ENCODE measurements around the gene RPL41. TPM values are rescaled to one million over a fixed set of nuclear protein-coding genes. Genes with fewer than 3 reads are reported as not detected.
"Not testable (repeated sequence)": the region's sequence is repeated elsewhere in the genome, so short reads cannot be mapped to it uniquely, and the experiment has no call there.

The RPL41 gene
- total RNA-seq, 1 donor from 2014 or later, result 1,399 TPM

- no peak for FAIRE-seq
- no peak for DNase-seq (ENCODE audit: low spot score in 2 of 2)
These were observed 13.8 kb upstream of the RPL41 start for GRCh38 chr12:56102683-56103065.

- FAIRE-seq, result no peak
These were observed 13.2 kb upstream of the RPL41 start for GRCh38 chr12:56103066-56103711.

GRCh38 chr12:56103823-56104108 is 12.7 kb upstream of the RPL41 start:
- FAIRE-seq (no peak), DNase-seq (ENCODE audit: low spot score in 2 of 2) (no peak)

More at GRCh38 chr12:56103066-56103711, 13.2 kb upstream of the RPL41 start:
- DNase-seq (ENCODE audit: low spot score in 2 of 2), result no peak

DNA sequence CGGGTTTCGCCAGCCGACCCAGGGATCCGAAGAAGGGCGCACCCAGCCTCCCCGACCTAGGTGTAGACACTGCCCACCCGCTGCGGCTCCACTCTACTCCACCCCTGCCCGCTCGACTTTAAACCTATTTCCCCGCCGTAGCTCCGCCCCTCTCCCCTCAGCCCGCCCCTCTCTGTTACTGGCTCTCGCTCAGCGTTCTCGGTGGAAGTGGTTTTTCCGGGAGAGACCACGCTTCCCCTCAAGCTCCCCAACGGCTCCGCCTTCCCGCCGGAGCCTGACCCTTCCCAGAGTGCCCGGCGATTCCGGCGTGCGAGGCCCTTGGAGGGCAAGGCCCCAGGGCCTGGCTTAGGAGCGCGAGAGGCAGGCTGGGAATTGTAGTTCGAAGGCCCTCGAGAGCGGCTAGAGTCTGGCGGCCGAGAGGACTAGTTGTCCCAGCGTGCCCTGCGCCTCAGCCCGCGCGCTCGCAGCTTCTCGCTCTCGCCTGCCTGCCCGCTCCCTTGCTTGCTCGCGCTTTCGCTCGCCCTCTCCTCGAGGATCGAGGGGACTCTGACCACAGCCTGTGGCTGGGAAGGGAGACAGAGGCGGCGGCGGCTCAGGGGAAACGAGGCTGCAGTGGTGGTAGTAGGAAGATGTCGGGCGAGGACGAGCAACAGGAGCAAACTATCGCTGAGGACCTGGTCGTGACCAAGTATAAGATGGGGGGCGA is 12.2 kb upstream of the RPL41 start, which contains the start of gene PA2G4:
PA2G4 (plus strand) TSS at position 451 of the 706 bp plus-strand sequence; CDS start at position 630, 179 bp downstream.
- DNase-seq (ENCODE audit: low spot score in 2 of 2) (peak; percentile 85 to 96), FAIRE-seq (no peak)

- DNase-seq (ENCODE audit: low spot score in 2 of 2) (no peak), FAIRE-seq (no peak)
These were observed 11.4 kb upstream of the RPL41 start for GRCh38 chr12:56104815-56105608.

- FAIRE-seq (no peak), DNase-seq (ENCODE audit: low spot score in 2 of 2) (no peak)
These were observed 10.9 kb upstream of the RPL41 start for GRCh38 chr12:56105609-56105902.

DNA sequence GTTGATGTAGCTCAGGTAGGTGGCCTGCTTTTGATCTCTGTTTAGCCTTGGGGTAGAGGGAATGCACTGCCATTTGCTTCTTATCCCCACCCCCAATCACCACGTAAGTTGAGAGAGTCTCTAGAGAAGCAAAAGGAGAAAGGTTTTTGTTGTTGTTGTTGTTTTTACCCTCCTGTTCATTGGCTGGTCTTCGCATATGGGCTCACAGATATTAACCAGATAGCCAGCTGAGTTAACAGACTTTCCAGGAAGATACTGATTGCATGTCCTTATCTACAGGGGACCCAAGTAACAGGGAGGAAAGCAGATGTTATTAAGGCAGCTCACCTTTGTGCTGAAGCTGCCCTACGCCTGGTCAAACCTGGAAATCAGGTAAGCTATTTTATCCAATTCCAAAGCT is 9.2 kb upstream of the RPL41 start:
- DNase-seq (ENCODE audit: low spot score in 2 of 2) (no peak), FAIRE-seq (no peak)

DNA sequence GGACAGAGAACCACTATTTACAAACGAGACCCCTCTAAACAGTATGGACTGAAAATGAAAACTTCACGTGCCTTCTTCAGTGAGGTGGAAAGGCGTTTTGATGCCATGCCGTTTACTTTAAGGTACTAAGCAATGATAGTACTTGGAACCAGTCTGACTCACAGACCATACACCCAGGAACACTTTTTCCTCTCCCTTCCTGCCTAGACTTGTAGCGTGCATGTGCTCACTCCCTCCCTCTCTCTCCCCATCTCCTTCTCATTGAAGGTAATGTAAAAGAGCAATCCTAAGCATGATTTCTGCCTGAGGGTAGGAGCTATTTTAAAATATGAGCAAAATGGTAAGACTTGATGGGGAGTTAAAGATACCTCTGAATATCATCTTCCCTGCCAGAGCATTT is 5.9 kb upstream of the RPL41 start:
- FAIRE-seq (no peak), DNase-seq (ENCODE audit: low spot score in 2 of 2) (no peak)

DNA sequence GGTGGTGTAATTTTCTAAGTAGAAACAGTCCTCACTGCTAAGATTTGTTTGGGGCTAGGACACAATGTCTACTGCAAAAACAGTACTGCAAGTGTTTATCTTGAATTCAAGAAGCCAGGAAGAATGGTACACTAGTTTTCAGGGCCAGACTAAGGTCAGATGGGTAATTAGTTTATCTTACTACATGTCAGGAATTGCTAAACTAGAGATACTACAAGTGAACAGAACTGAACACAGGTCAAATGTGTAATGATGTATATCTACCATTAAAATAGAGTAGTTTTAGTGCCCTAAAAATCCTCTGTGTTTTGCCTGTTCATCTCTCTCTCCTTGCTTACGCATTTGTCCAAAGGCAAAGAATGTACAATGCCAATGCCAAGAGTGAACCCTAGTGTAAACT is 2.3 kb upstream of the RPL41 start:
- no peak for FAIRE-seq
- no peak for DNase-seq (ENCODE audit: low spot score in 2 of 2)

DNA sequence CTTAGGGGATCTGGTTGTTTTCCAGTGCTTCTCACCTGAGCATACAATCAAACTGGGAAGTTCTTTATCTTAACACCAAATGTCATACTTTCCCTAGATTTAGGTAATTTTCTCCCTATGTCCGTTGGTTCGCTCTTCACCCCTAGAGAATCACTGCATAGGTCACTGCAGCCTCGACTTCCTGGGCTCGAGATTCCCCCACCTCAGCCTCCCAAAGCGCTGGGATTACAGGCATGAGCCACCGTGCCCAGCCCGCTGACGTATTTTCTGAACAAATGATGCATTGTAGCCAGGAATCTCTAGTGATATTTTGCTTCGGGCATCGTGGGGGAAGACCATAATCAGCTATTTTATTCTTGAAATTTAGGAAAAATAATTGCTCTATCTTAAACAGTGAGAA is 1.1 kb upstream of the RPL41 start:
- DNase-seq (ENCODE audit: low spot score in 2 of 2) (no peak), FAIRE-seq (no peak)

DNA sequence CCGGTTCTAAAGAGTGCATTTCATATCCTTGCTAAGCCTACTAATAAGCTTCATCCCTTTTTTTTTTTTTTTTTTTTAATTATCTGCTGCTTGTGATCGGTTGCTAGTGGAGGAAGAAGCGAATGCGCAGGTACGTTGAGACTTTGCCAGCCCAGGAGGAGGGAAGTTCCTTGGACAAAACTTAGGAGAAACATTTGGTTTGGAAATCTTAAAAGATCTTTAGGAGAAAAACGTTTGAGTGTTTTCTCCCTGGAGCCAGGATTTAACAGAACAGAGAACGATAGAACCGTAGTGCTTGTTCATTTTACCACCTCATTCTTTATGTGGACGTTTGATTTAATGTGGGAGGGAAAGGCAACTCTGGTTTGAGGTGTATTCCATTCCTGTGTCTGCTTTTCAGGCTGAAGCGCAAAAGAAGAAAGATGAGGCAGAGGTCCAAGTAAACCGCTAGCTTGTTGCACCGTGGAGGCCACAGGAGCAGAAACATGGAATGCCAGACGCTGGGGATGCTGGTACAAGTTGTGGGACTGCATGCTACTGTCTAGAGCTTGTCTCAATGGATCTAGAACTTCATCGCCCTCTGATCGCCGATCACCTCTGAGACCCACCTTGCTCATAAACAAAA is 761 bp downstream of the RPL41 start:
- FAIRE-seq; DNase-seq (ENCODE audit: low spot score in 2 of 2): not testable (repeated sequence)

GRCh38 chr12:56117778-56118687 is 1.6 kb downstream of the RPL41 start, which contains the start of gene ZC3H10:
TSS of gene ZC3H10 (plus strand) at chr12:56118266. CDS start at chr12:56120563, 2,297 bp downstream.
- FAIRE-seq, result no peak
- peak; percentile 93 for DNase-seq (ENCODE audit: low spot score in 2 of 2)

GRCh38 chr12:56118688-56119357 is 2.4 kb downstream of the RPL41 start:
- no peak for FAIRE-seq

GRCh38 chr12:56119361-56119796 is 2.9 kb downstream of the RPL41 start:
- FAIRE-seq (no peak), DNase-seq (ENCODE audit: low spot score in 2 of 2) (peak; percentile 66 to 80)

More at GRCh38 chr12:56118688-56119357, 2.4 kb downstream of the RPL41 start:
- no peak for DNase-seq (ENCODE audit: low spot score in 2 of 2)

GRCh38 chr12:56120158-56120846 is 3.9 kb downstream of the RPL41 start:
- DNase-seq (ENCODE audit: low spot score in 2 of 2) (no peak), FAIRE-seq (no peak)

DNA sequence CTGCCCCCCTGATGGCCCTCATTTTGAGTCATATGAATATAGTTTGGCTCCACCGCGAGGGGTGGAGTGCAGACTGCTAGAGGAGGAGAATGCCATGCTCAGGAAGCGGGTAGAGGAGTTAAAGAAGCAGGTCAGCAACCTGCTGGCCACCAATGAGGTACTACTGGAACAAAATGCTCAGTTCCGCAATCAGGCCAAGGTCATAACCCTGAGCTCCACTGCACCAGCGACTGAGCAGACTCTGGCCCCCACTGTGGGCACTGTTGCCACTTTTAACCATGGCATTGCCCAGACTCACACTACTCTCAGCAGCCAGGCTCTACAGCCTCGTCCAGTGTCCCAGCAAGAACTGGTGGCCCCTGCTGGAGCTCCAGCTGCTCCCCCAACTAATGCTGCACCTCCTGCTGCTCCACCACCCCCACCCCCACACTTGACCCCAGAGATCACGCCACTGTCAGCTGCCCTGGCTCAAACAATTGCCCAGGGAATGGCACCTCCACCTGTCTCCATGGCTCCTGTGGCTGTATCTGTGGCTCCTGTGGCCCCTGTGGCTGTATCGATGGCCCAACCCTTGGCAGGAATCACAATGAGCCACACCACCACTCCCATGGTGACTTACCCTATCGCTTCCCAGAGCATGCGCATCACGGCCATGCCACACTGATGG is 4.9 kb downstream of the RPL41 start:
- FAIRE-seq (no peak), DNase-seq (ENCODE audit: low spot score in 2 of 2) (no peak)

GRCh38 chr12:56122637-56123036 is 6.2 kb downstream of the RPL41 start:
- DNase-seq (ENCODE audit: low spot score in 2 of 2), result no peak

GRCh38 chr12:56124133-56124532 is 7.7 kb downstream of the RPL41 start:
- DNase-seq (ENCODE audit: low spot score in 2 of 2) (no peak), FAIRE-seq (no peak)

More at GRCh38 chr12:56122637-56123036, 6.2 kb downstream of the RPL41 start:
- FAIRE-seq, result no peak
